Endothelial cell of coronary artery (primary cell): Measurements from ENCODE around the gene RAD9B. TPM values are rescaled to one million over a fixed set of nuclear protein-coding genes. Genes with fewer than 3 reads are reported as not detected.

Experiments used
- total RNA-seq: library from RNA; depleted of rRNA; stranded (reverse); fragments of >200 nt; gene quantifications from 2 replicates; pipeline ENCODE4 v1.2.3, GENCODE V29; 2014

The RAD9B gene
- total RNA-seq: 0.38 and 0.45 TPM in 2 replicates

DNA sequence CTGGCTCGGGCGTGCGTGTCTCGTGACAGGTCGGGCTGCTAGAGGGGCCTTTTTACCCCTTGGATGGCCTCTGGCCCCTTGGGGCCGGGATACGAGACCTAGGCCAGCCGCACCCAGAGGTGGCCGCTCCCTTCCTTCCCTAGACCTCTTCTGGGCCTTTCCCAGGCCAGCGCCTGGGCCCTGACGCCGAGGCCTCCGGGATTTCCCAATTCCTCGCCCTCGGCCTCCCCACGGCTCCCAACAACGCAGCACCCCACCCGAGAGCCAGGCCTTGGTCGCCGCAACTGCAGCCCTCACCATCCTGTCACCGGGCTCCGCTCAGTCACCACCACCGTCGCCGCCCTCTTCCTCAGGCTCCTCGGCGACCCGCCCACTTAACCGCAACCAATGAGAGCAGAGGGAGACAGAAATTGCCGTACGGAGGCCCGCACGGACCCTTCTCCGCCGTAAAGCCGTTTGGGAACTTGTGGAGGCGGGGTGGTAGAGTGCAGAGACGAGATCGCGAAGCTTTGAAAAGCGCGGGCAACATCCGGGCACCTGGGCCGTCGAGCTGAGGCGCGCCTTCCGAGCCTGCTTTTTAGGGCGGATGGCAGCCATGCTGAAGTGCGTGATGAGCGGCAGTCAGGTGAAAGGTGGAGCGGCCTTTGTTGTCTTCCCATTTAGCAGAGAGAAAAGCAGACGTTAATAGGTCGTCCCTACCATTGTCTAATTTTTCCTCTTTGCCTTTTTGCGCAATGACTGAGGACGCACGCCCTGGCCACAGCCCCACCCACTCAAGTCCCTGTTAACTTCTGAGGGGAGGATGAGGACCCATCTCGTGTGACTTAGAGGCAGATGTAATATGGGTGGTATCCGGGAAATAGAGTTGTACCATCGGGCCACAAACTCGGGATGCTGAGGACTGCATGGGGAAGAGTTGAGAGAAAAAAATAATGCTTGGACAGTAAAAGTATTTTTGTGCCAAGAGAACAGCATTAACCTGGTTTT, at the start of gene RAD9B, which contains the start of gene VPS29:
Gene RAD9B (plus strand): TSS at position 580 of the 987 bp plus-strand sequence. CDS start 7 bp downstream, at position 587.
Gene VPS29 (minus strand): TSS at position 360 of the 987 bp plus-strand sequence. CDS start 60 bp downstream, at position 300.

DNA sequence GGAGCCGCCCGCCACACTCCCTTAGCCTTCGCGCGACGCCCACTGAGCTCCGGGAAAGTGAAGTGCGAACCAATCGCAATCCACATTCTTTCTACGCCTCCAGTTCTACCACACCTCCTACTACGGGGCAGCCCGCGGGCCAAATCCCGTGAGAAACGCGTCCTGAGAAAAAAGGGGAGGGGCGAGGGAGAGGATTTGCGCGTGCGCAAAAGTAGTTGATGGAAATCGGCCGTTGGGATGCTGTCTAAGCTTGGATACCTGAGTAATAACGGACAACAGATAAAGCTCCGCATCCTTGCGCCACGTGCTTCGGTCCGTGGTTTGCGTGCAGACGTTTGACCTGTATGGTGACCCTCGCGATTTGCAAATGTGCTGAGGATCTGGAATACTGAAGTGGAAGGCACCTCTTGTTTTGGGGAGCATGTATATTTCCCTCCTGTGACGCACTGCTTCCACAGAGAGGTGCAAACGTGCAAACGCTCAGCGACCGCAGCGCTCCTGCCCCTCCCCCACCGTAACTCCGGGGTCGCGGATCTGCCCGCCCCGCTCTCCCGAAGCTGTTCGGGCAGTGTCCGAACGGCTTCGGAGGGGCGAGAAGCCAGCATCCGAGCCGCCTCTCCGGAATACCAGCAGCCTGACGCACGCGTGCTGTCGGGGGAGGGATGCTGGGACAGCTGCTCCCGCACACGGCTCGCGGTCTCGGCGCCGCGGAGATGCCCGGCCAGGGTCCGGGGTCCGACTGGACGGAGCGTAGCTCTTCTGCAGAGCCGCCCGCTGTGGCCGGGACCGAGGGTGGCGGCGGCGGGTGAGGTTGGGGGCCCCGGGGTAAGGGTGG, 33.7 kb upstream of the RAD9B start, which contains the start of the genes FAM216A and GPN3:
Gene FAM216A (plus strand): TSS at position 632 of the 835 bp plus-strand sequence. CDS start 31 bp downstream, at position 663.
Gene GPN3 (minus strand): TSS at position 44 of the 835 bp plus-strand sequence. CDS start 54 bp downstream, outside the sequence.

Other genes with a start within 250 kb of the RAD9B start
- 99.8 and 148 TPM in 2 replicates for gene ATP2A2, start 221.1 kb upstream of the RAD9B start, total RNA-seq
- gene ANAPC7, start 98.6 kb upstream of the RAD9B start, total RNA-seq: 52.0 and 56.6 TPM in 2 replicates
- 228 and 241 TPM in 2 replicates for gene ARPC3, start 52.0 kb upstream of the RAD9B start, total RNA-seq
- gene GPN3, start 34.1 kb upstream of the RAD9B start, total RNA-seq: 16.2 and 19.9 TPM in 2 replicates
- 10.3 and 13.7 TPM in 2 replicates for gene FAM216A, start 33.5 kb upstream of the RAD9B start, total RNA-seq
- 64.0 and 71.7 TPM in 2 replicates for gene VPS29, start 220 bp upstream of the RAD9B start, total RNA-seq
- 9.2 and 12.3 TPM in 2 replicates for gene PPTC7, start 81.0 kb downstream of the RAD9B start, total RNA-seq
- 8.0 and 13.0 TPM in 2 replicates for gene TCTN1, start 111.8 kb downstream of the RAD9B start, total RNA-seq
- gene HVCN1, start 186.8 kb downstream of the RAD9B start, total RNA-seq: 3.3 and 6.0 TPM in 2 replicates
- 94.5 and 124 TPM in 2 replicates for gene PPP1CC, start 240.6 kb downstream of the RAD9B start, total RNA-seq